ENCODE results near the gene IGF2BP1. TPM values are rescaled to one million over a fixed set of nuclear protein-coding genes. Genes with fewer than 3 reads are reported as not detected.

Gene IGF2BP1
- total RNA-seq, 1 donor = 2.6 TPM

GRCh38 chr17:49085565-49086315 is 88.6 kb downstream of the IGF2BP1 start:
- DNase-seq (ENCODE audit: low read depth) = no peak
- no peak overlapping the region for H3K4me3 ChIP-seq (ENCODE audit: low read depth, low read length)
- no peak for TF ChIP-seq CTCF (IDR thresholded peaks at IDR 0.05; ENCODE audit: insufficient read depth, low read depth, low read length)

- TF ChIP-seq CTCF (IDR thresholded peaks at IDR 0.05; ENCODE audit: insufficient read depth, low read depth, low read length) = no peak
- H3K4me3 ChIP-seq (ENCODE audit: low read depth, low read length) = no peak overlapping the region
- no peak for DNase-seq (ENCODE audit: low read depth)
Measured at GRCh38 chr17:49086316-49086605, 89.1 kb downstream of the IGF2BP1 start.

GRCh38 chr17:49086649-49087048 is 89.5 kb downstream of the IGF2BP1 start:
- no peak for DNase-seq (ENCODE audit: low read depth)
- no peak for TF ChIP-seq CTCF (IDR thresholded peaks at IDR 0.05; ENCODE audit: insufficient read depth, low read depth, low read length)
- H3K4me3 ChIP-seq (ENCODE audit: low read depth, low read length) = no peak overlapping the region

- no peak for DNase-seq (ENCODE audit: low read depth)
Measured at GRCh38 chr17:49089094-49089493, 91.9 kb downstream of the IGF2BP1 start.

GRCh38 chr17:49090878-49091594 is 93.9 kb downstream of the IGF2BP1 start:
- TF ChIP-seq CTCF (IDR thresholded peaks at IDR 0.05; ENCODE audit: insufficient read depth, low read depth, low read length) = no peak
- H3K4me3 ChIP-seq (ENCODE audit: low read depth, low read length) = no peak overlapping the region
- DNase-seq (ENCODE audit: low read depth) = no peak

More at GRCh38 chr17:49089094-49089493, 91.9 kb downstream of the IGF2BP1 start:
- H3K4me3 ChIP-seq (ENCODE audit: low read depth, low read length) = no peak overlapping the region
- no peak for TF ChIP-seq CTCF (IDR thresholded peaks at IDR 0.05; ENCODE audit: insufficient read depth, low read depth, low read length)

GRCh38 chr17:49093131-49093530 is 95.9 kb downstream of the IGF2BP1 start:
- no peak for TF ChIP-seq CTCF (IDR thresholded peaks at IDR 0.05; ENCODE audit: insufficient read depth, low read depth, low read length)
- no peak for DNase-seq (ENCODE audit: low read depth)
- no peak overlapping the region for H3K4me3 ChIP-seq (ENCODE audit: low read depth, low read length)
